Neural crest cell (in vitro differentiated cells): ENCODE measurements around the gene MTMR10. TPM values are rescaled to one million over a fixed set of nuclear protein-coding genes. Genes with fewer than 3 reads are reported as not detected.

Experiments used
- DNase-seq: peaks from one replicate; pipeline ENCODE4 v3.0.0; 2021; ENCODE audit warnings: low read depth, mixed read lengths, low spot score
- H3K27ac Mint-ChIP-seq: one replicate; pipeline ENCODE4 v1.8.0; 2021; ENCODE audit warnings: mild to moderate bottlenecking, mixed read lengths; ENCODE audit not compliant: unreplicated experiment
- H3K27me3 Mint-ChIP-seq: 2 replicates; pipeline ENCODE4 v1.8.0; 2021; ENCODE audit warnings: low read depth, mild to moderate bottlenecking, mixed read lengths
- H3K36me3 Mint-ChIP-seq: 2 replicates; pipeline ENCODE4 v1.8.0; 2021; ENCODE audit warnings: low read depth, mild to moderate bottlenecking, mixed read lengths
- H3K4me1 Mint-ChIP-seq: 2 replicates; pipeline ENCODE4 v1.8.0; 2021; ENCODE audit warnings: mixed read lengths
- H3K4me3 Mint-ChIP-seq: one replicate; pipeline ENCODE4 v1.8.0; 2021; ENCODE audit warnings: mild to moderate bottlenecking, mixed read lengths
- H3K9me3 Mint-ChIP-seq: 2 replicates; pipeline ENCODE4 v1.8.0; 2021; ENCODE audit warnings: mixed read lengths
- total RNA-seq: library from RNA; stranded (reverse); gene quantifications from 2 replicates; pipeline ENCODE4 v1.2.1, GENCODE V29; 2021
- TF ChIP-seq, protein P1 (sequence below): fragments of 200-600 bp; sonication (generic); conservative IDR thresholded peaks from 2 replicates; pipeline ENCODE4 v1.5.0; 2021; ENCODE audit warnings: antibody characterized with exemption, mild to moderate bottlenecking

MTMR10 gene
- total RNA-seq, 1 donor from 2014 or later = 18.6 TPM

DNA sequence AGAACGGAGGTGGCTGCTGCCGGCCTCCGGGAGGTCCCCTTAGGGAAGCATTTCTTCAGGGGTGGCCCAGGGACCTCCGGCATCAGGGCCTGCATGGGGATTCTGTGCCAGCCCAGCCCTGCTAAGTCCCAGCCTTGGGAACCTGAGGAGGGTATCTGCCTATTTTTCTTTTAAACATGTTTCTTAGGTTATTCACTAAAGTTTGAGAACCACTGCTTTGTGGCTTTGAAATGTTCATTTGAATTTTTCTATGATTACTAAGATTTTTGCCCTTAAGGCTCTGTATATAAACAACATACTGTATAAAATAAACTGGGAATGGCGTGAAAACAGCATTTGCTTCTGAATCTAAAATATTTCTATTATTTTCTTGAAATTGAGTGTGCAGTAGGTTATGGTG, 63.4 kb downstream of the MTMR10 start:
- H3K27ac Mint-ChIP-seq = no peak overlapping the region
- DNase-seq = no peak
- H3K4me3 Mint-ChIP-seq = no peak overlapping the region
- H3K27me3 Mint-ChIP-seq = no peaks in the 10 kb centered on the region
- H3K4me1 Mint-ChIP-seq = peaks cover 10% of the 10 kb centered on the region
- H3K36me3 Mint-ChIP-seq = peaks cover 18% of the 10 kb centered on the region
- TF ChIP-seq, protein P1, sequence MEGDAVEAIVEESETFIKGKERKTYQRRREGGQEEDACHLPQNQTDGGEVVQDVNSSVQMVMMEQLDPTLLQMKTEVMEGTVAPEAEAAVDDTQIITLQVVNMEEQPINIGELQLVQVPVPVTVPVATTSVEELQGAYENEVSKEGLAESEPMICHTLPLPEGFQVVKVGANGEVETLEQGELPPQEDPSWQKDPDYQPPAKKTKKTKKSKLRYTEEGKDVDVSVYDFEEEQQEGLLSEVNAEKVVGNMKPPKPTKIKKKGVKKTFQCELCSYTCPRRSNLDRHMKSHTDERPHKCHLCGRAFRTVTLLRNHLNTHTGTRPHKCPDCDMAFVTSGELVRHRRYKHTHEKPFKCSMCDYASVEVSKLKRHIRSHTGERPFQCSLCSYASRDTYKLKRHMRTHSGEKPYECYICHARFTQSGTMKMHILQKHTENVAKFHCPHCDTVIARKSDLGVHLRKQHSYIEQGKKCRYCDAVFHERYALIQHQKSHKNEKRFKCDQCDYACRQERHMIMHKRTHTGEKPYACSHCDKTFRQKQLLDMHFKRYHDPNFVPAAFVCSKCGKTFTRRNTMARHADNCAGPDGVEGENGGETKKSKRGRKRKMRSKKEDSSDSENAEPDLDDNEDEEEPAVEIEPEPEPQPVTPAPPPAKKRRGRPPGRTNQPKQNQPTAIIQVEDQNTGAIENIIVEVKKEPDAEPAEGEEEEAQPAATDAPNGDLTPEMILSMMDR = no peak
- H3K9me3 Mint-ChIP-seq = no peaks in the 10 kb centered on the region

DNA sequence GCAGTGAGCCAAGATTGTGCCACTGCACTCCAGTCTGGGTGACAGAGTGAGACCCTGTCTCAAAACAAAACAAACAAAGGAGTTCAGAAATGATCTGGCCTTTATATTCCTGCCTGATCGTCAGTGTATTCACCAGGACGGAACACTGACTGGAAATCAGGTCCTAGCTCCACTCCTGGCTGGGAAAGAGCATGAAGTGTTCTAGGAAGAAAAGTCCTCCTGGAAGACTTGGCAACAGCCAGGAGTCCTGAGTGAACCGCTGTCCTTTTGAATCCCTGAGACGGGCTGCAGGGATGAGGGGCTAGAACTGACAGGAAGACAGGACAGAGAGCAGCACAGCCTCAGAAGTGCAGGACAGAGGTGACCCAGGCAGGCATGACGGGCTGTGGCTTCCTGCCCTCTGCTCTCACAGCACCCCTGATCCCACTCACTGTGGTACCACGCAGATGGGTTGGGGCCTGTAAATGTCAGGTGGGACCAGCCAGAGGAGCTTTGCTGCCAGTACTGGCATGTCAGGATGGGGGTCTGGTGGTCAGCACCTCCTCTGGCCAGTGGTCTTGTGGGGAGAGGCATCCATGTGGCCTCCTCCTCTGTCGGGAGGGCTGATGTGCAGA, 64.2 kb downstream of the MTMR10 start:
- H3K9me3 Mint-ChIP-seq = no peaks in the 10 kb centered on the region
- no peak overlapping the region for H3K4me3 Mint-ChIP-seq
- DNase-seq = no peak
- H3K36me3 Mint-ChIP-seq = peaks cover 17% of the 10 kb centered on the region
- peaks cover 18% of the 10 kb centered on the region for H3K4me1 Mint-ChIP-seq
- no peaks in the 10 kb centered on the region for H3K27me3 Mint-ChIP-seq
- peak overlapping the region; percentile 75 for H3K27ac Mint-ChIP-seq
- TF ChIP-seq, protein P1 = no peak

DNA sequence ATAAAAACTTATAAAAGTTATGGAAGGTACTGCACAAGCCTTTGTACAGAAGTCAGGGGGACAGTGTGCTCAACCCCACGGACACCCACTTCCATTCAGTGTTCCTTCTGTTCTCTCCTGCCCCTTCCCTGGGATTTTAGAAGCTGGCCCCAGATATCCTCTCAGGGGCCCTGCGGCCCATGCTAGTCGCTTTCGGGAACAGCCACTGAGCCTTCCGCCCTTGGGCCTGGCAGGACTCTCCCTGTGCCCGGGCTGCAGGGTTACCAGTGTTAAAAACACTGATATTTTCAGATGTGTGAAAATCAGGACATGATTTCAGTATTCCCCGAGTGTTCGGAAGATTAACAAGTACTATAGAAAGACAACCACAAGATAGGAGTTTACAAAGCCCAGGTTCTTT, 65.3 kb downstream of the MTMR10 start:
- Mint-ChIP-seq H3K4me3 (no peak overlapping the region), H3K9me3 (no peaks in the 10 kb centered on the region), H3K36me3 (peaks cover 12% of the 10 kb centered on the region), H3K27ac (no peak overlapping the region), H3K27me3 (no peaks in the 10 kb centered on the region), H3K4me1 (peaks cover 28% of the 10 kb centered on the region)
- DNase-seq = no peak
- TF ChIP-seq, protein P1 = no peak

DNA sequence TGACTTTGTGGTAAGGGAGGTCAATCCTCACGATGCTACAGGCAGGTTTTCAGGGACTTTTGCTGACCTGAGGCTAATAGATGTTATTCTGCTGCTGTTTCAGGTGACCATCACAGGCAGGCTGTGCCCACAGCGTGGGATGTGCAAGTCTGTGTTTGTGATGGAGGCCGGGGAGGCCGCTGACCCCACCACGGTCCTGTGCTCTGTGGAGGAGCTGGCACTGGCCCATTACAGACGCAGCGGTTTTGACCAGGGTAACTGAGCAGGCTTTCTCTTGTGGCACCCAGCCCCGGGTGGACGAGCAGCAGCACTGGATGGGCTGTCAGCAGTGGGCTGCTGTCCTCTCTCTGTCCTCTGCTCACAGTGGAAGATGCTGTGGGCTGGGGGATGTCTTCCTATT, 65.7 kb downstream of the MTMR10 start:
- Mint-ChIP-seq H3K36me3 (peaks cover 11% of the 10 kb centered on the region), H3K9me3 (no peaks in the 10 kb centered on the region), H3K27ac (no peak overlapping the region), H3K4me1 (peaks cover 28% of the 10 kb centered on the region), H3K4me3 (no peak overlapping the region), H3K27me3 (no peaks in the 10 kb centered on the region)
- TF ChIP-seq, protein P1 = no peak
- no peak for DNase-seq

DNA sequence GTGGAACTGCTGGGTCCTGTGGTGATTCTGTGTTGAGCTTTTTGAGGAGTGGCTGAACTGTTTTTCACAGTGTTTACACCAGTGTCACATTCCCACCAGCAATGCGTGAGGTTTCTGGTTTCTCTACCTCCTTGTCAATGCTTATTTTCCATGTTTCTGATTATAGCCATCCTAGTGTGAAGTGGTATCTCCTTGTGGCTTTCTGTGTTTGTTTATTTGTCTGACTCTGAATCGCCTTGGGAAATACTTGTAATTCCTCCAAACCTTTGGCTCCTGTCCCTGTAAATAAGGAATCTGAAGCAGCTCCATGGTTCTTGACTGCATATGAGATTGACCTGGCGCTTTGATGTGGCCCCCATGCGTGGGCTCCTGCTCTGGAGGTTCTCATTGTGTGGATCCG, 67.1 kb downstream of the MTMR10 start:
- Mint-ChIP-seq H3K27me3 (no peaks in the 10 kb centered on the region), H3K4me1 (peaks cover 28% of the 10 kb centered on the region), H3K9me3 (no peaks in the 10 kb centered on the region), H3K4me3 (no peak overlapping the region), H3K27ac (no peak overlapping the region), H3K36me3 (peaks cover 8% of the 10 kb centered on the region)
- TF ChIP-seq, protein P1 = no peak
- no peak for DNase-seq

DNA sequence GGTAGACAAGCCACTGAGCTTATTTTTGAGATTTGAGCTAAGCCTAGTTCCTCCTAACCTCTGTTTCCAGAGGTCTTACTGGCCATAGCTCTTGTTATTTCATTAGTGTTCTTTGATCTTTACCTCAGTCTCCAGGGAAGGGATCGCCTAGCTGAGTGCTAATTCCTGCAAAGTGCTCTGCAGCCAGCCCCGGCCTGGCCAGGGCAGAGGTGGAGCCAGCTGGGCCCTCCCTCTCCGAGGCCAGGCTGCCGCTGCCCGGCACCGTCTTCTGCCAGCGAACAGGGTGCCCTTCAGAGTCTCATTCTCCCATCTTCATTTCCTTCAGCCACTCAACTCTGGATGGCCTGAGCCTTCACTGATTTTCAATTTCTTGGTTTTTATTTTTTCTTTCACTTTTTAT, 68.0 kb downstream of the MTMR10 start:
- Mint-ChIP-seq H3K27ac (peak overlapping the region; percentile 93), H3K4me3 (peak overlapping the region; percentile 49), H3K27me3 (no peaks in the 10 kb centered on the region), H3K4me1 (peaks cover 28% of the 10 kb centered on the region), H3K36me3 (peaks cover 4% of the 10 kb centered on the region), H3K9me3 (no peaks in the 10 kb centered on the region)
- TF ChIP-seq, protein P1 = no peak
- DNase-seq = no peak
